Glutamatergic neuron (in vitro differentiated cells): Measurements from ENCODE around the gene RNF17. TPM values are rescaled to one million over a fixed set of nuclear protein-coding genes. Genes with fewer than 3 reads are reported as not detected.

Experiments used
- DNase-seq: peaks from one replicate; pipeline ENCODE4 v3.0.0; 2022
- H3K27ac Mint-ChIP-seq: one replicate; pipeline ENCODE4 v1.8.0; 2020; ENCODE audit warnings: mild to moderate bottlenecking, mixed read lengths, inconsistent platforms; ENCODE audit not compliant: unreplicated experiment
- H3K27me3 Mint-ChIP-seq: one replicate; pipeline ENCODE4 v1.8.0; 2020; ENCODE audit warnings: mild to moderate bottlenecking, moderate library complexity, mixed read lengths, inconsistent platforms; ENCODE audit not compliant: unreplicated experiment
- H3K36me3 Mint-ChIP-seq: one replicate; pipeline ENCODE4 v1.8.0; 2020; ENCODE audit warnings: mild to moderate bottlenecking, mixed read lengths, inconsistent platforms; ENCODE audit not compliant: unreplicated experiment
- H3K4me1 Mint-ChIP-seq: one replicate; pipeline ENCODE4 v1.8.0; 2020; ENCODE audit warnings: mild to moderate bottlenecking, low read depth, mixed read lengths, inconsistent platforms; ENCODE audit not compliant: unreplicated experiment
- H3K4me3 Mint-ChIP-seq: one replicate; pipeline ENCODE4 v1.8.0; 2020; ENCODE audit warnings: mild to moderate bottlenecking, mixed read lengths, inconsistent platforms; ENCODE audit not compliant: unreplicated experiment
- H3K9me3 Mint-ChIP-seq: one replicate; pipeline ENCODE4 v1.8.0; 2020; ENCODE audit warnings: mild to moderate bottlenecking, moderate library complexity, mixed read lengths, inconsistent platforms; ENCODE audit not compliant: unreplicated experiment
- CTCF ChIP-seq: fragments of 200-600 bp; sonication (generic); IDR thresholded peaks from one replicate; pipeline ENCODE4 v1.5.0; 2021; ENCODE audit not compliant: partially characterized antibody, unreplicated experiment
- total RNA-seq: library from RNA; stranded (reverse); fragmentation: NEBNext Ultra II Directional; extraction: Animal tissue kit (Norgen Biotek cat#: 25700); gene quantifications from one replicate; pipeline ENCODE4 v1.2.1, GENCODE V29; 2021; ENCODE audit not compliant: unreplicated experiment

Gene RNF17
- total RNA-seq, 1 donor from 2014 or later = not detected

GRCh38 chr13:24921003-24921402 lies 157.0 kb downstream of the RNF17 start:
- Mint-ChIP-seq H3K4me1 (peaks cover 2% of the 10 kb centered on the region), H3K9me3 (peaks cover 7% of the 10 kb centered on the region), H3K4me3 (peak overlapping the region; percentile 43), H3K27ac (no peak overlapping the region), H3K27me3 (no peaks in the 10 kb centered on the region), H3K36me3 (no peaks in the 10 kb centered on the region)
- TF ChIP-seq CTCF = no peak
- no peak for DNase-seq

GRCh38 chr13:24921881-24922280 lies 157.9 kb downstream of the RNF17 start:
- Mint-ChIP-seq H3K27me3 (no peaks in the 10 kb centered on the region), H3K9me3 (peaks cover 7% of the 10 kb centered on the region), H3K36me3 (no peaks in the 10 kb centered on the region), H3K4me1 (peaks cover 3% of the 10 kb centered on the region), H3K27ac (peak overlapping the region; percentile 94), H3K4me3 (peak overlapping the region; percentile 97)
- no peak for TF ChIP-seq CTCF
- no peak for DNase-seq

- no peaks in the 10 kb centered on the region for H3K36me3 Mint-ChIP-seq
- H3K4me3 Mint-ChIP-seq = peak overlapping the region; percentile 97
- H3K27ac Mint-ChIP-seq = peak overlapping the region; percentile 94
- DNase-seq = peak; percentile 50
- no peaks in the 10 kb centered on the region for H3K27me3 Mint-ChIP-seq
- peaks cover 3% of the 10 kb centered on the region for H3K4me1 Mint-ChIP-seq
- H3K9me3 Mint-ChIP-seq = peaks cover 7% of the 10 kb centered on the region
- no peak for TF ChIP-seq CTCF
Measured at GRCh38 chr13:24922387-24922744, 158.4 kb downstream of the RNF17 start.

DNA sequence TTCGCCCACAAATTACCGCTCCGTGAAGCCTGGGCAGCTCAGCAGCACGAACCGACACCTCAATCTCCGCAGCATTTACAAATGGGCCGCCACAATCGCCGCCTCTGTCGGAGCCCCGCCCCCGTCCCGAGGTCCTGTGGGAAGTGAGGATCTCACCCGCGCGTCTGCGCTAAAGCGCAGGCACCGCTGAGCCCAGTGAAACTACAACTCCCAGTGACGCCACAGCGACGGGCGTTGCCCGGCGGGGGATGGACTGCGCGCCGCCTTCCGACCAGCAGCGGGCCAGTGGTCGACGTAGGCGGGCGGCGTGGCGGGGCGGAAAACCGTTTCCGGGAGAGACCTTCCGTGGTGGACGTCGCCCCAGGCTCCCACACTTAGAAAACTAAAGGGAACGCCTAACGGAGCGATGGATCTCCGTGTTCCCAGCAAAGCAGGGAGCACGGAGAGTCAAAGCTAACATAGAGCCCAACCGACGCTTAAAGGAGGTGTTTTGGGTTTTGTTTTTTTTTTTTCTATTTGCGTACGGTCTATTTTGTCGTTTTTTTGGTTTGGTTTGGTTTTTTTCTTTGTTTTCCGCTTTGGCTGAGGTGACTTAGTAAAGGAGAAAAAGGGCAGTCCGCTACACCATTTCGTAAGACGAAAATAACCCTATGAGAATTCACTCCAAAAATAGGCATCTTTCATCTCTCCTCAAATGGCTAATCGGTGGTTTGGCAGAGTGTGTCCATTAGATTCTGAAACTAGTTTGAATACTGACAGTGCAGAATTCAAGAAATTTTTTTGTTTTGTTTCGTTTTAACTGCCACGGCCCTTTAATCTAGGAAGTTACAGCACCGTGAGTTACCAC lies 159.0 kb downstream of the RNF17 start:
- Mint-ChIP-seq H3K9me3 (peaks cover 7% of the 10 kb centered on the region), H3K27ac (peak overlapping the region; percentile 94), H3K27me3 (no peaks in the 10 kb centered on the region), H3K36me3 (no peaks in the 10 kb centered on the region), H3K4me3 (peak overlapping the region; percentile 97), H3K4me1 (peaks cover 2% of the 10 kb centered on the region)
- TF ChIP-seq CTCF = no peak
- DNase-seq = peak; percentile 97
